SK-N-MC (cell line): ENCODE results near the gene LYG1.

ENCODE experiments used
- EZH2 ChIP-seq: fragments of 200-600 bp; sonication (generic); IDR thresholded peaks from one replicate; pipeline ENCODE4 v1.6.1; 2017; ENCODE audit warnings: antibody characterized with exemption
- FOXP2 ChIP-seq: optimal IDR thresholded peaks from 2 replicates; pipeline ENCODE3; 2011; ENCODE audit warnings: mild to moderate bottlenecking, moderate library complexity; ENCODE audit not compliant: insufficient read depth; ENCODE audit errors: extremely low read length, control extremely low read depth
- POLR2AphosphoS5 ChIP-seq: IDR thresholded peaks from 2 replicates; pipeline ENCODE4 v1.6.1; 2012; ENCODE audit warnings: mild to moderate bottlenecking, low read depth, low read length, borderline replicate concordance

DNA sequence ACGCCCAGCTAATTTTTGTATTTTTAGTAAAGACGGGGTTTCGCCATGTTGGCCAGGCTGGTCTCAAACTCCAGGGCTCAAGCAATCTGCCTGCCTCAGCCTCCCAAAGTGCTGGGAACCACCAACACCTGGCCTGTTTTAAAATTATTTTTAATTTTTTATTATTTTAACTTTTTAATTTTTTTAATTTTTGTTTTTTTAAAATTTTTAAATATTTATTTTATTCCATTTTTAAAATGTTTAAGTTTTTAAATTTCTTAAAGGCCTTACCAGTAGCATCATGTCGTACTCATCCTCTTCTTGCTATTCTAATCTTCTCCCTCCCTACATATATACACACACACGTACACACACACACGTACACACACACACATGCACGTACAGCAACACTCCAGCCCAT is 1.4 kb downstream of the LYG1 start:
- no peak for TF ChIP-seq POLR2AphosphoS5
- no peak for TF ChIP-seq EZH2
- TF ChIP-seq FOXP2, result no peak
